ENCODE results near the gene KPNB1. TPM values are rescaled to one million over a fixed set of nuclear protein-coding genes. Genes with fewer than 3 reads are reported as not detected.

KPNB1 gene
- total and polyA plus RNA-seq, 7 donors: 78.0 to 323 (median 192) TPM

- H3K36me3 ChIP-seq (ENCODE audit: insufficient read depth in 1 of 2, low read depth in 1 of 2): peaks cover 0 to 26% of the 10 kb centered on the region in 2 donors
- no peak for ATAC-seq
- 35 to 40% (median 36%) methylated on average over 15 of the region's 15 CpGs for WGBS, 3 donors
- no peaks in the 10 kb centered on the region for H3K4me1 ChIP-seq
- H3K27me3 ChIP-seq (ENCODE audit: insufficient read depth in 3 of 3, low read length in 2 of 3): peaks cover 0 to 9% (median 2%) of the 10 kb centered on the region in 3 donors
- no peak overlapping the region for H3K4me3 ChIP-seq
- H3K27ac ChIP-seq: no peak overlapping the region
- intact Hi-C loops (cut with DNase I): no loop called here
- DNase-seq: no peak
- no peak for TF ChIP-seq CTCF (IDR thresholded peaks at IDR 0.05)
- H3K9me3 ChIP-seq: no peaks in the 10 kb centered on the region
Measured at GRCh38 chr17:47713980-47714700, 64.4 kb downstream of the KPNB1 start.

- Histone ChIP-seq H3K27me3 (ENCODE audit: insufficient read depth in 3 of 3, low read length in 2 of 3) (peaks cover 0 to 16% (median 5%) of the 10 kb centered on the region in 3 donors), H3K9me3 (no peaks in the 10 kb centered on the region), H3K36me3 (ENCODE audit: insufficient read depth in 1 of 2, low read depth in 1 of 2) (peaks cover 0 to 19% of the 10 kb centered on the region in 2 donors), H3K27ac (no peak overlapping the region), H3K4me1 (no peaks in the 10 kb centered on the region), H3K4me3 (no peak overlapping the region)
- intact Hi-C loops (cut with DNase I): no loop called here
- DNase-seq (no peak), ATAC-seq (no peak)
- 69 to 75% (median 72%) methylated on average over 6 of the region's 6 CpGs for WGBS, 3 donors
- no peak for TF ChIP-seq CTCF (IDR thresholded peaks at IDR 0.05)
Measured at GRCh38 chr17:47714773-47715396, 65.2 kb downstream of the KPNB1 start.

- intact Hi-C loops (cut with DNase I): no loop called here
- TF ChIP-seq CTCF (IDR thresholded peaks at IDR 0.05): no peak
- H3K4me3 ChIP-seq: no peak overlapping the region
- ATAC-seq (no peak), DNase-seq (no peak)
- H3K4me1 ChIP-seq: no peaks in the 10 kb centered on the region
- no peaks in the 10 kb centered on the region for H3K9me3 ChIP-seq
- H3K27ac ChIP-seq: no peak overlapping the region
- WGBS, 3 donors: 65 to 75% (median 72%) methylated on average over 10 of the region's 10 CpGs
- H3K27me3 ChIP-seq (ENCODE audit: insufficient read depth in 3 of 3, low read length in 2 of 3): peaks cover 0 to 24% (median 10%) of the 10 kb centered on the region in 3 donors
- H3K36me3 ChIP-seq (ENCODE audit: insufficient read depth in 1 of 2, low read depth in 1 of 2): peaks cover 0 to 10% of the 10 kb centered on the region in 2 donors
Measured at GRCh38 chr17:47715669-47716325, 66.1 kb downstream of the KPNB1 start.

GRCh38 chr17:47716375-47716774 lies 66.7 kb downstream of the KPNB1 start:
- ATAC-seq (no peak), DNase-seq (no peak)
- Histone ChIP-seq H3K36me3 (ENCODE audit: insufficient read depth in 1 of 2, low read depth in 1 of 2) (peaks cover 0 to 4% of the 10 kb centered on the region in 2 donors), H3K9me3 (no peaks in the 10 kb centered on the region), H3K4me1 (no peaks in the 10 kb centered on the region), H3K27ac (no peak overlapping the region), H3K27me3 (ENCODE audit: insufficient read depth in 3 of 3, low read length in 2 of 3) (peaks cover 0 to 30% (median 14%) of the 10 kb centered on the region in 3 donors), H3K4me3 (no peak overlapping the region)
- 78 to 85% (median 81%) methylated on average over 3 of the region's 3 CpGs for WGBS, 3 donors
- TF ChIP-seq CTCF (IDR thresholded peaks at IDR 0.05): no peak
- intact Hi-C loops (cut with DNase I): no loop called here
